ENCODE results near the gene MBD4.

DNA sequence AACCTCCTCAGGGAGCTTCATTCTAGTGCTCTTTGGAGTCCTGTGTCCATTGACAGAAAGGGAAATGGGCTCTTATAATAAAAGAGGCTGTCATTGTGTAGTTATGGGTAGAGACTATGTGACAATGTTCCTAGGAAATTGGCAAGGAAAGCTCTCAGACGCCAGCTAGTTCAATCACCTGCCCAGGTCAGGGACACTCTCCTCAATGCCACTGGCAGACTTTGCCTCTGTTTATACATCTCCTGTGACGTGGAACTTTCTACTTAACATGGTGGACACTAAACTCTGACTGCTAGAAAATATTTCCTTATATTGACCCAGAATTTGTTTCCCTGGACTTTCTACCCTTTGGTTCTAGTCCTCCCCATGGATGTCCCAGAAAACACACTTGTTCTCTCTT lies 14.1 kb downstream of the MBD4 start:
- TF ChIP-seq, protein P1, sequence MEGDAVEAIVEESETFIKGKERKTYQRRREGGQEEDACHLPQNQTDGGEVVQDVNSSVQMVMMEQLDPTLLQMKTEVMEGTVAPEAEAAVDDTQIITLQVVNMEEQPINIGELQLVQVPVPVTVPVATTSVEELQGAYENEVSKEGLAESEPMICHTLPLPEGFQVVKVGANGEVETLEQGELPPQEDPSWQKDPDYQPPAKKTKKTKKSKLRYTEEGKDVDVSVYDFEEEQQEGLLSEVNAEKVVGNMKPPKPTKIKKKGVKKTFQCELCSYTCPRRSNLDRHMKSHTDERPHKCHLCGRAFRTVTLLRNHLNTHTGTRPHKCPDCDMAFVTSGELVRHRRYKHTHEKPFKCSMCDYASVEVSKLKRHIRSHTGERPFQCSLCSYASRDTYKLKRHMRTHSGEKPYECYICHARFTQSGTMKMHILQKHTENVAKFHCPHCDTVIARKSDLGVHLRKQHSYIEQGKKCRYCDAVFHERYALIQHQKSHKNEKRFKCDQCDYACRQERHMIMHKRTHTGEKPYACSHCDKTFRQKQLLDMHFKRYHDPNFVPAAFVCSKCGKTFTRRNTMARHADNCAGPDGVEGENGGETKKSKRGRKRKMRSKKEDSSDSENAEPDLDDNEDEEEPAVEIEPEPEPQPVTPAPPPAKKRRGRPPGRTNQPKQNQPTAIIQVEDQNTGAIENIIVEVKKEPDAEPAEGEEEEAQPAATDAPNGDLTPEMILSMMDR (IDR thresholded peaks at IDR 0.05) = no peak
- no peak for TF ChIP-seq SMC3 (IDR thresholded peaks at IDR 0.05)
- no peak for TF ChIP-seq HDAC2 (IDR thresholded peaks at IDR 0.05)
- TF ChIP-seq, protein P2, sequence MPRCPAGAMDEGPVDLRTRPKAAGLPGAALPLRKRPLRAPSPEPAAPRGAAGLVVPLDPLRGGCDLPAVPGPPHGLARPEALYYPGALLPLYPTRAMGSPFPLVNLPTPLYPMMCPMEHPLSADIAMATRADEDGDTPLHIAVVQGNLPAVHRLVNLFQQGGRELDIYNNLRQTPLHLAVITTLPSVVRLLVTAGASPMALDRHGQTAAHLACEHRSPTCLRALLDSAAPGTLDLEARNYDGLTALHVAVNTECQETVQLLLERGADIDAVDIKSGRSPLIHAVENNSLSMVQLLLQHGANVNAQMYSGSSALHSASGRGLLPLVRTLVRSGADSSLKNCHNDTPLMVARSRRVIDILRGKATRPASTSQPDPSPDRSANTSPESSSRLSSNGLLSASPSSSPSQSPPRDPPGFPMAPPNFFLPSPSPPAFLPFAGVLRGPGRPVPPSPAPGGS (IDR thresholded peaks at IDR 0.05) = no peak
- TF ChIP-seq ESRRA (IDR thresholded peaks at IDR 0.05; ENCODE audit: borderline replicate concordance, low read length) = no peak
- no peak for TF ChIP-seq POLR2A (IDR thresholded peaks at IDR 0.05; ENCODE audit: low read length)
- TF ChIP-seq, protein P3, sequence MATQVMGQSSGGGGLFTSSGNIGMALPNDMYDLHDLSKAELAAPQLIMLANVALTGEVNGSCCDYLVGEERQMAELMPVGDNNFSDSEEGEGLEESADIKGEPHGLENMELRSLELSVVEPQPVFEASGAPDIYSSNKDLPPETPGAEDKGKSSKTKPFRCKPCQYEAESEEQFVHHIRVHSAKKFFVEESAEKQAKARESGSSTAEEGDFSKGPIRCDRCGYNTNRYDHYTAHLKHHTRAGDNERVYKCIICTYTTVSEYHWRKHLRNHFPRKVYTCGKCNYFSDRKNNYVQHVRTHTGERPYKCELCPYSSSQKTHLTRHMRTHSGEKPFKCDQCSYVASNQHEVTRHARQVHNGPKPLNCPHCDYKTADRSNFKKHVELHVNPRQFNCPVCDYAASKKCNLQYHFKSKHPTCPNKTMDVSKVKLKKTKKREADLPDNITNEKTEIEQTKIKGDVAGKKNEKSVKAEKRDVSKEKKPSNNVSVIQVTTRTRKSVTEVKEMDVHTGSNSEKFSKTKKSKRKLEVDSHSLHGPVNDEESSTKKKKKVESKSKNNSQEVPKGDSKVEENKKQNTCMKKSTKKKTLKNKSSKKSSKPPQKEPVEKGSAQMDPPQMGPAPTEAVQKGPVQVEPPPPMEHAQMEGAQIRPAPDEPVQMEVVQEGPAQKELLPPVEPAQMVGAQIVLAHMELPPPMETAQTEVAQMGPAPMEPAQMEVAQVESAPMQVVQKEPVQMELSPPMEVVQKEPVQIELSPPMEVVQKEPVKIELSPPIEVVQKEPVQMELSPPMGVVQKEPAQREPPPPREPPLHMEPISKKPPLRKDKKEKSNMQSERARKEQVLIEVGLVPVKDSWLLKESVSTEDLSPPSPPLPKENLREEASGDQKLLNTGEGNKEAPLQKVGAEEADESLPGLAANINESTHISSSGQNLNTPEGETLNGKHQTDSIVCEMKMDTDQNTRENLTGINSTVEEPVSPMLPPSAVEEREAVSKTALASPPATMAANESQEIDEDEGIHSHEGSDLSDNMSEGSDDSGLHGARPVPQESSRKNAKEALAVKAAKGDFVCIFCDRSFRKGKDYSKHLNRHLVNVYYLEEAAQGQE (IDR thresholded peaks at IDR 0.05) = no peak

Data from A549 (cell line).